Activated T-helper 1 cell treated with anti-CD3 and anti-CD28 coated beads, Interleukin-2, amount 50 U/mL, for 16 hours (primary cell): Measurements from ENCODE around the gene BRIP1.
A peak's percentile ranks its signal among the peaks of the same experiment; 100 is the strongest.
"Not testable (repeated sequence)": the region's sequence is repeated elsewhere in the genome, so short reads cannot be mapped to it uniquely, and the experiment has no call there.

Experiments
- DNase-seq, 2 donors: peaks; one replicate each; pipeline ENCODE4 v3.0.0-alpha.2; 2020; ENCODE audit warnings: low read depth in 1 of 2, low spot score in 1 of 2

BRIP1 gene

GRCh38 chr17:61862975-61863800 lies at the start of gene BRIP1:
Gene BRIP1 (minus strand): TSS chr17:61863528. CDS start chr17:61861539, 1,989 bp downstream.
- peak; percentile 74 to 82 for DNase-seq

GRCh38 chr17:61908292-61909037 lies 45.1 kb upstream of the BRIP1 start:
- DNase-seq, result no peak

GRCh38 chr17:61907361-61907760 lies 44.0 kb upstream of the BRIP1 start:
- DNase-seq, result no peak

- DNase-seq, result peak in 1 of 2 donors; percentile 6
These were observed 40.9 kb upstream of the BRIP1 start for GRCh38 chr17:61904094-61904710.

GRCh38 chr17:61903251-61903650 lies 39.9 kb upstream of the BRIP1 start:
- no peak for DNase-seq

GRCh38 chr17:61897548-61898180 lies 34.3 kb upstream of the BRIP1 start:
- no peak for DNase-seq

- no peak for DNase-seq
These were observed 32.1 kb upstream of the BRIP1 start for GRCh38 chr17:61895391-61895790.

GRCh38 chr17:61894310-61894709 lies 31.0 kb upstream of the BRIP1 start:
- DNase-seq, result not testable (repeated sequence)

GRCh38 chr17:61887733-61888132 lies 24.4 kb upstream of the BRIP1 start:
- not testable (repeated sequence) for DNase-seq

- not testable (repeated sequence) for DNase-seq
These were observed 22.5 kb upstream of the BRIP1 start for GRCh38 chr17:61885865-61886264.

- DNase-seq, result no peak
These were observed 21.5 kb upstream of the BRIP1 start for GRCh38 chr17:61884864-61885263.

GRCh38 chr17:61880589-61881102 lies 17.3 kb upstream of the BRIP1 start:
- no peak for DNase-seq

- DNase-seq, result no peak
These were observed 15.8 kb upstream of the BRIP1 start for GRCh38 chr17:61878984-61879612.

- DNase-seq, result no peak
These were observed 15.2 kb upstream of the BRIP1 start for GRCh38 chr17:61878520-61878919.

GRCh38 chr17:61877837-61878236 lies 14.5 kb upstream of the BRIP1 start:
- DNase-seq, result no peak

GRCh38 chr17:61875804-61876203 lies 12.5 kb upstream of the BRIP1 start:
- DNase-seq, result no peak

GRCh38 chr17:61875285-61875684 lies 12.0 kb upstream of the BRIP1 start:
- DNase-seq, result no peak

GRCh38 chr17:61874075-61874474 lies 10.7 kb upstream of the BRIP1 start:
- no peak for DNase-seq

- no peak for DNase-seq
These were observed 8.8 kb upstream of the BRIP1 start for GRCh38 chr17:61872099-61872498.

- no peak for DNase-seq
These were observed 5.8 kb upstream of the BRIP1 start for GRCh38 chr17:61869138-61869537.

- DNase-seq, result no peak
These were observed 4.7 kb upstream of the BRIP1 start for GRCh38 chr17:61868074-61868473.
